Vagina (tissue), 2 donors: ENCODE data around the gene SV2B.

ENCODE experiments used
- POLR2AphosphoS5 ChIP-seq, 2 donors: sonication (generic); formaldehyde crosslinking; IDR thresholded peaks; one replicate each; pipeline ENCODE4 v1.9.0; 2017; ENCODE audit warnings: antibody characterized with exemption in 2 of 2, mild to moderate bottlenecking in 2 of 2, low read depth in 1 of 2; ENCODE audit not compliant: insufficient read depth in 1 of 2
- TF ChIP-seq, protein P1 (sequence below), 3 experiments: fragments of 450-650 bp in 2 of 3; fragments of 200-600 bp in 1 of 3; sonication (generic) in 1 of 3; IDR thresholded peaks; one replicate each; pipeline ENCODE4 v1.5.1; 2017 to 2019; ENCODE audit warnings: antibody characterized with exemption in 3 of 3, mild to moderate bottlenecking in 2 of 3, moderate library complexity in 2 of 3

DNA sequence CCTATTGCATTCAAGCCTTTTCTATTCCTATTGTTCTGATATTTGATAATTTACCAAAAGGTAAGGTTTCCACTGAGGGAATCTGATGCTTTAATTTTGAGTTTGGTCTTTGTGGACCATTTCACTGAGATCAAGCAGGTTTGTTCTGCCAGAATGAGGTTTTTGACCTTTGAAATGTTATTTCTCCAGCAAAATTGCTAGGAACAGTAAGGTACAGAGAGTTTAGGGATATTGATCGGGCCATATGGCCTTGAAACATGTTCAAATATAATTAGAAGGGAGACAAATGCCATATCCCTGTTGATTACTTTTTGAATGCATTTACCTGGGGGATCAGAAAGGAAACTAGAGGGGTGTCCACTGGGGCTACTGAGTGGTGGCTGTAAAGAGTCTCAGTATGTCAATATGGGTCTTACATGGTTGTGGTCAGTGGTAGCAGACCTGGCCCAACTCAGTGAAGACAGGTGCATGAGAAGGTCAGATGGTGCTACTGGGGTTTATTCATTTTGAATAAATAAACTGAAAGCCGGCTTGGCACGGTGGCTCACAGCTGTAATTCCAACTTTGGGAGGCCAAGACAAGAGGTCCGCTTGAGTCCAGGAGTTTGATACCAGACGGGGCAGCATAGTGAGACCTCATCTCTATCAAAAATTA is 100.2 kb downstream of the SV2B start:
- TF ChIP-seq, protein P1, sequence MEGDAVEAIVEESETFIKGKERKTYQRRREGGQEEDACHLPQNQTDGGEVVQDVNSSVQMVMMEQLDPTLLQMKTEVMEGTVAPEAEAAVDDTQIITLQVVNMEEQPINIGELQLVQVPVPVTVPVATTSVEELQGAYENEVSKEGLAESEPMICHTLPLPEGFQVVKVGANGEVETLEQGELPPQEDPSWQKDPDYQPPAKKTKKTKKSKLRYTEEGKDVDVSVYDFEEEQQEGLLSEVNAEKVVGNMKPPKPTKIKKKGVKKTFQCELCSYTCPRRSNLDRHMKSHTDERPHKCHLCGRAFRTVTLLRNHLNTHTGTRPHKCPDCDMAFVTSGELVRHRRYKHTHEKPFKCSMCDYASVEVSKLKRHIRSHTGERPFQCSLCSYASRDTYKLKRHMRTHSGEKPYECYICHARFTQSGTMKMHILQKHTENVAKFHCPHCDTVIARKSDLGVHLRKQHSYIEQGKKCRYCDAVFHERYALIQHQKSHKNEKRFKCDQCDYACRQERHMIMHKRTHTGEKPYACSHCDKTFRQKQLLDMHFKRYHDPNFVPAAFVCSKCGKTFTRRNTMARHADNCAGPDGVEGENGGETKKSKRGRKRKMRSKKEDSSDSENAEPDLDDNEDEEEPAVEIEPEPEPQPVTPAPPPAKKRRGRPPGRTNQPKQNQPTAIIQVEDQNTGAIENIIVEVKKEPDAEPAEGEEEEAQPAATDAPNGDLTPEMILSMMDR (IDR thresholded peaks at IDR 0.05): no peak
- no peak for TF ChIP-seq POLR2AphosphoS5 (IDR thresholded peaks at IDR 0.05; ENCODE audit: insufficient read depth in 1 of 2, low read depth in 1 of 2)
